RKO (cell line): Measurements from ENCODE around the gene PEAK1.

Source experiments
- DNase-seq: peaks from one replicate; pipeline ENCODE4 v3.0.0-alpha.2; 2016; ENCODE audit warnings: low spot score

PEAK1 gene

DNA sequence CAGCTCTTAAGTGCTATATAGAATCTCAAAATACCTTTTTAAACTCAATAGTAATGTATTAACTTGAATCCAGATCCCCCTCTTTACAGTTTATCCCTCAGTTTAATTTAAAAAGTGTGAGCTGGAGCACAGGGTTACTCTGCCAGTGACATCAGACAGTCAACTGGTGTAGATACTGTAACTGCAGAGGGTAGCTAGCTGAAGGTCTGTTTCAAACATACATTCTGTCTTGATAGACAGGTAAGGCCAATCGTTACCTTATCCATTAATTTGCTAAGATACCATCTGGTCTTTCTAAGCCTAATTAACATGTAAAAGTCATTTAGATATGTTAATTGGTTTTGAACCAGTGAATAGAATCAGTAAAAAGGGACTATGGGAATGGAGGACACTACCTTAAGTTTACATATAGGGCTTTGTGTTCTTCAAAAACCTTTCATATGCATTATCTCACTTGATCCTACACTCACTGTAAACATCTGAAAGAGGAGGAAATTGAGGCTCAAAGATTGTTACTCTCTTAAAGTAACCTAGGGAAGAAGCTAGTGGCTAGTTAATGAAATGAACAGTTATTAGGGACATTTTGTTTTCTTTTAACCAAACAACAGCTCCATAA, 289.5 kb downstream of the PEAK1 start:
- no peak for DNase-seq

DNA sequence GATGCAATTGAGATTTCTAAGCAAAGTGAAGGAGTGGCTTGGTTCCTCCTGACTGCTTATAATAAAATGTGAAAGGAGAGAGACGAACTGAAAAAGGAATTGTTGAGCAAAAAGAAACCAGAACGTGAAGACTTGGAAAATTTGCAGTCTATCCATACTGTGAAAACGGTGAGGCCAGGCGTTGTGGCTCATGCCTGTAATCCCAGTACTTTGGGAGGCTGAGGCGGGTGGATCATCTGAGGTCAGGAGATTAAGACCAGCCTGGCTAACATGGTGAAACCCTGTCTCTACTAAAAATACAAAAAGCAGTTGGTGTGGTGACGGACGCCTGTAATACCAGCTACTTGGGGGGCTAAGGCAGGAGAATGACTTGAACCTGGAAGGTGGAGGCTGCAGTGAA, 292.3 kb downstream of the PEAK1 start:
- DNase-seq, result no peak

DNA sequence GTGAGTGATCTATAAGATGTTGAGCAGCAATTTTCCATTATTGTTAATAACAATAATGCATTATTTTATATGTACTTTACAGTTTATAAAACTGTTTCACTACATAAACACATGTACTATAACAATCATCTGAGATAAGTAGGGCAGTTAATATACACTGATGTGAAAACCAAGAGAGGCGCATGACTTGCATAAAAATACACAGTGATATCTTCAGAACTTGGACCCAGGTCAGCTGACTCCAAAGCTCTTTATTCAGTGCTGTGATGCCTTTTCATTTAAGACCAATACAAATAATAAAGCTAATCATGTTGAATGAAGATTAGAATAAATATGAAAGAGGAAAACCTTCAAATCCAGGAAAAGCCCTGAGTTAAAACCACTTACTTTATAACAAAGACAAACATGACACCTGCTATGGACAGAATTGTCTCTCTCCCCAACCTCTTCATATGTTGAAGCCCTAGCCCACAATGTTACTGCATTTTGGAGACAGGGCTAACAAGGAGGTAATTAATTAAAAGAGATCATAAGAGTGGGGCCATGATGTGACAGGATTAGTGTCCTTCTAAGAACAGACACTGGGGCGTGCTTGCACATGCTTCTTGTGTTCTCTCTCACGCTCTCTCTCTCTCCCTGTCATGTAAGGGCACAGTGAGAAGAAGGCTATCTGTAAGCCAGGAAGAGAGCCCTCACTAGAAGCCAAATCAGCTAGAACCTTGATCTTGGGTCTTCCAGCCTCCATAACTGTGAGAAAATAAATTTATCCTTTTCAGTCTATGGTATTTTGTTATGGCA, 293.2 kb downstream of the PEAK1 start:
- DNase-seq, result no peak

DNA sequence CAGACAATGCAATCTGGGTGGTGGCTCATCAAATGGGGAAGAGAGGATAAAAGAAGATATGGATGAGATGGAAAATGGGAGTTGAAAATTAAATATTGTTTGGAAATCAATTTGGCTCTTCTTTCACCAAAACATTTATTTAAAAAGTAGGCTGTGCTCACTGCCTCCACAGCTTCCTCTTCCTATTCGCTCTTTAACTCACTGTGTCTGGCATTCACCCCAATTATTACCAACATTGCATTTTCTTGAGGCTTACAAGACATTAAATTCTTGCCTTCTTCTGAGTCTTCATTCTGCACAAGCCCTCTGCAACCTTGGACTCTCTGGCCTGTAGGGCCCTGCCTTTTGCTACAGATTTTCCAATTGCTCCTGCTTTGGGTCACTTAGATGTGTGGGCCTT, 296.1 kb downstream of the PEAK1 start:
- DNase-seq, result no peak

GRCh38 chr15:77122576-77122975, 297.3 kb downstream of the PEAK1 start:
- no peak for DNase-seq

DNA sequence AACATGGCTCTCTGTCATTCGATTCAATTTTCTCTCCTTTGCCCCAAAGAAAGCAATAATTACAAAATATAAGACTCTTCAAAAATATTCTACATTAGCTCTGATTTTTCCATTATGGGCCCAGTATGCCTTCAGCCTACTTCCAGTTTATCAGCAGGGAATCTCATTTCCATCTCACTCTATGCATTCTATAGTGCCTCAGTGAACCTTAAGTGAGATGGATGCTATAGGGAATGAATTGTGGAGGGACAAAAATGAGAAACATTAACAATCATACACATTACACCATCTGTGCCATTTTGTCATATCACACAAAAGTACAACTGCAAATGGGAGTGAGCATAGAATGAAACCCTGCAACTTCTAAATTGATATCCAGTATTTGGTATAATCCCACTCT, 298.3 kb downstream of the PEAK1 start:
- DNase-seq, result no peak

DNA sequence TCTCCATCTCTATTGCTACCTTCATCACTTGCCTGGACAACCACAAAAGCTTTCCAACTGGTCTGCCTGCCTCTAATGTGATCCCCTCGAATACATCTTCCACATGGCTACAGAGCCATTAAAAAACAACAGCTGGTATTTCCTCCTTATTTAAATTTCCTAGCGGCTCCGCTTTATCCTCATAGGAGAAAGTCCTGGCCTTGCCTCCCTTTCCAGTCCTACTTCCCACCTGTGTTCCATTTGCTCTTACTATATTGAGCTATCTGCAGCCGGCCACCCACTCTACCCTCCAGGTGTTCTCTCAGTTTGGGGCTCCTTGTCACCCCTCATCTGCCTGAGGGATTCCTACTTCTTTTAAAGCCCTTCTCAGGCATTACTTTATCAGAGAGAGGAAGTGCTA, 299.3 kb downstream of the PEAK1 start:
- DNase-seq, result no peak

GRCh38 chr15:77119446-77119845, 300.5 kb downstream of the PEAK1 start:
- DNase-seq, result no peak

DNA sequence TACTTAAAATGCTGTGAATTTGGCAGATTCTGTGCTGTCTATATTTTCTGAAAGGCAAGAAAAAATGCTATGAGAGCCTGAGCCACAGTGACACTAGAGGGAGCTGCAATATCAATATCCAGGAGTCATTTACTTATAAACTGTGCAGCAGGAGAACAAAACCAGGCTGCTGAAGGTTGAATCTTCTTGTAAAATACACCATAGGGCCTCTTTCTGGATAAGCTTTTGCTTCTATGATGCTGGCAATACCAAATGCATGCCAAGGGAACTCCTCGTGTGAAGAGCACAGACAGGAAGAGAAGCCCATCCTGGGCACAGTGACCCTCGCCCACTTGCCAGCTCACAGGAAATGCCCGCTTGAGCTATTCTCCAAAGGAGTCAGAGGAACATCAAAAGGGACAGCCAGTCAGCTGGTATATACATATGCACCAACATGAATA, 301.0 kb downstream of the PEAK1 start:
- peak; percentile 79 for DNase-seq

DNA sequence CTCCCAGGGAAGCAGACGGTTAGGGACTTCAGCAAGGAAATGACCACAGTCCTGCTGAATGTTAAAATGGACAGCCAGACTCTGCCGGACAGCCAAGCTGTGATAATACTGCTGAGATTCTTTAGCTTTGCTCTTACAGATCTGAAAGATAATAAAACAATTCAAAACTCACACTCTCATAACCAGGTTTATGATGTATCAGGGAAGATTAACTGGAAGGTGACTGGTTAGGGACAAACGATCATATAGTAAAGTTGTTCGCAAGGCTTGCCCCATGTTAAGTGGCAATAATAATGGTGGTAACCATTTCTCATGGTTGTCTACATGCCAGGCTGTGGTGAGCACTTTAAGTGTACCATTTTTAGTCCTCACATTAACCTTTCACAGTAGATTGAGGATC, 304.7 kb downstream of the PEAK1 start:
- no peak for DNase-seq

DNA sequence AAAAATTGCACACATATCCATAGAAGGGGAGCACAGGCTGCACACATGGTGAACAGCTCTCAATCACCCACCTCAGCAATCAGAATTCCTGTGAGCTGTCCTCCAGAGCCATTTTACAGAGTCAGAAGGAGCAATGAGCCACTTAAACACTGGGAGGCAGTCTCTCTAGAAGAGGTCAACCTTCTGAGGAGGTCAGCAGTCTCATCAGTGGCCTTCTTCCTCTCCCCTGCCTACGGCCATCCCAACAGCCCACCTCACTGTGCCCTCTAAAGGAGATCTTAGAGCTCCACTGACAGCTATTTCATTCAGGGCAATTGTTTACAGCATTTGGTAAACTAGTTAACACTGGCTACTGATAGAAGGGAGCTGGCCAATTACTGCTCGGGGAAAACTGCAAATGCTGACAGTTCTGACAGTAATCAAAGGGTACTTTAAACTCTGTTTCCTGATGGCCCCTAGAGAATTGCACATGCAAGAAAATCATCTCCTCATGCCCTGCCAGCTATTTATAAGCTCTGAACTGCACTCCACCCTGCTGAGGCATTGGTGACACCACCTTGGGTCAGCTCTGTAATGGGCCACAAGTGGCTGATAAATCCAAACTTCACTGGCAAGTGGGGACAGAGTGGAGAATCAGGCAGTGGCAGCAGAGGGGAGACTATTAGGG, 306.9 kb downstream of the PEAK1 start:
- no peak for DNase-seq

- no peak for DNase-seq
These were observed 308.1 kb downstream of the PEAK1 start for GRCh38 chr15:77111789-77112188.

- peak; percentile 49 for DNase-seq
These were observed 312.2 kb downstream of the PEAK1 start for GRCh38 chr15:77107531-77108355.

DNA sequence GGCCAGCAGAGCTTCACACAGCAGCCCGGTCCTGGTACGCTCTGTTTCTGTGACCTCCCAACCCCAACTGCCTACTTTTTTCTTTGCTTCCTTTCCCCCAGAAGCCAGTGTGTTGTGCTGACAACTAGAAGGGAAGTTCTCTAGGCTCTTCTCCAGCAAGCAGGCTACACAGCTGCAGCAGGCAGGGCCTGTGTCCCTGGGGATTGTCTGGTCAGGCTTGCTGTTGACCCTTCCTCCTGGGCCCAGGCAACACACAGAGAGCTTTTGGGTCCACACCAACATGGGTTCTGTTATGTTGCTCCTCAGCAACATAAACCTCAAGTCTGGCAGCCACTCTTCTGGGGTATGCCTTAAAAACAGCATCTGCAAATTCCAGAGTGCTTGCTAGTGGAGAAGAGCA, 312.8 kb downstream of the PEAK1 start:
- no peak for DNase-seq

DNA sequence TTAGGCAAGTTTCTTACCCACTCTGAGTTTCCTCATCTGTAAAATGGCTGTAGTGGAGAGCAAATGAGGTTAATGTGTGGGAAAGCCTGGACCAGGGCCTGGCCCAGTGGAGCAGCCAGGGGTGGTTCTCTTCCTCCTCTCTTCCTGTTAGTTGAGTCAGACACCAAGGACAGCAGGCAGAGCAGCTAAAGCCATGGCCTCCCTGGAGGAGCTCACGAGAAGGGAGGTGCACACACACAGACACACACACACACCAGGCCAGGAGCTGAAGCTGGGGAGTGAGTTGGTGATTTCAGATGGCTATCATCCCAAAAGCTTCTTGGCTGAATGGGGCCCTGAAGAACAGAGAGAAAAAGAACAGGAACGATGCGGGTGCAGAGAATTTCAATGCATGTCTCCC, 315.7 kb downstream of the PEAK1 start:
- DNase-seq, result no peak

DNA sequence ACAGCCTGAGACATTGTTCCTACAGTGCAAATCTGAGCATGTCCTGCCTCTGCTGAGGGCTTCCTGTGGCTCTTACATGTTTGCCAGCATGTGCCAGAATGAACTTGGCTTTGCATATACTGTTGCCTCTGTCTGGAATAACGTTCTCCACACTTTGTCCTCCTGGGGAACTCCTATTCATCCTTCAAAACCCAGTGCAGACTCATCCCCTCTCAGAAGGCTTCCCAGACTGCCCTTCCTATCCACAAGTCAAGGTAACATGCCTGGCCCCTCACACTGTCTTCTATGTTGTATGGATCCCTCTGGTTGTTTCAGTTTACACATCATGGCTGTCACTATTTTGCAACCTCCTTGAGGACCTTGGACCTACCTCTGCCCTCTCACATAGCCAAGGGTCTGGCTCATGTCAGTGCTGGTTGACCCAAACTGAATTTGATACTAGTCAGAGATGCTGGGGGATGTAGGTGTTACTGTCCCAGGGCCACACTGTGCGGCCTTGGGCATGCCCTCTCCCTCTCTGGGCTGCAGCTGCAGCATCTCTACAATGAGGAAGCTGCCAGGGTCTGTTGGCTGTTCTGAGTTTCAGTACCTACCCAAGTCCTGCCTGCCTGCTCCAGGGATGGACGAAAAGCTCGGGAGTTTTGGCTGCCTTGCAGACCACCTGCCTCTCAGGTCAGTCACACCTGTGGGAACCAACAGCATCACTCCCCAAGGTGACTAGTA, 320.0 kb downstream of the PEAK1 start:
- DNase-seq, result no peak

- no peak for DNase-seq
These were observed 321.3 kb downstream of the PEAK1 start for GRCh38 chr15:77098572-77098971.

- DNase-seq, result no peak
These were observed 322.0 kb downstream of the PEAK1 start for GRCh38 chr15:77097921-77098320.

- DNase-seq, result no peak
These were observed 322.6 kb downstream of the PEAK1 start for GRCh38 chr15:77097248-77097721.

- DNase-seq, result no peak
These were observed 323.4 kb downstream of the PEAK1 start for GRCh38 chr15:77096541-77096940.

DNA sequence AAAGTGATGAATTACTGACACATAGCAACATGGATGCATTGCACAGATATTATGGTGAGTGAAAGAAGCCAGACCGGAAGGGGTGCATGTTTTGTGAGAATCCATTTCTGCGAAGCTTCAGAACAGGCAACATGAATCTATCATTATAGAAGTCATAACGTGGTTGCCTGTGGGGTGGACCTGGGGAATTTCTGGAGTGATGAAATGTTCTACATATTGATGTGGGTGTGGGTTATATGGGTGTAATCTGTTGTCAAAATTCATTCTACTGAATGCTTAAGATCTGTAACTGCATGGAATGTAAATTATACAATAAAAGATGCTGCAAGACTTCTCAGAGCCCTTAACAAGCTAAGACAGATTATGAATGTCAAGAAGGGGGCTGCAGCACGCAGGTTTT, 323.8 kb downstream of the PEAK1 start:
- no peak for DNase-seq
